H1 (cell line): ENCODE measurements around the gene CRADD. TPM values are rescaled to one million over a fixed set of nuclear protein-coding genes. Genes with fewer than 3 reads are reported as not detected.

Experiments used
- CTCF ChIA-PET: fragments of 300-600 bp; sonication (Branson Sonifier 250); formaldehyde crosslinking; loops from one replicate; lab custom pipeline; 2021; ENCODE audit not compliant: partially characterized antibody; lab: Charles Lee
- POLR2A ChIA-PET: fragments of 300-600 bp; sonication (Branson Sonifier 250); formaldehyde crosslinking; loops from one replicate; lab custom pipeline; 2021; ENCODE audit warnings: inconsistent platforms; ENCODE audit not compliant: partially characterized antibody; lab: Charles Lee
- DNase-seq, 2 experiments: peaks; one replicate each; pipeline versions ENCODE4 v3.0.0 to v3.0.0-alpha.2; 2010 to 2022; ENCODE audit warnings: low spot score in 2 of 2, low read depth in 1 of 2, mixed read lengths in 1 of 2
- FAIRE-seq: peaks from 2 replicates; lab custom pipeline; 2011; peaks lifted over from hg19 to GRCh38; lab: Jason Lieb, UNC
- H2AFZ ChIP-seq: 2 replicates; pipeline ENCODE4 v1.8.1; 2012; ENCODE audit warnings: low read length, inconsistent platforms
- H2AK5ac ChIP-seq: 2 replicates; pipeline ENCODE4 v1.6.1; 2013; ENCODE audit warnings: low read depth, low read length
- H2BK120ac ChIP-seq: replicated peaks from 2 replicates; pipeline ENCODE3; 2013; ENCODE audit warnings: low read depth, low read length, inconsistent platforms
- H2BK12ac ChIP-seq: 2 replicates; pipeline ENCODE4 v1.6.1; 2013; ENCODE audit warnings: low read depth, low read length
- H2BK15ac ChIP-seq: 2 replicates; pipeline ENCODE4 v1.6.1; 2013; ENCODE audit warnings: low read length
- H2BK20ac ChIP-seq: 2 replicates; pipeline ENCODE4 v1.6.1; 2013; ENCODE audit warnings: low read length
- H2BK5ac ChIP-seq: 2 replicates; pipeline ENCODE4 v1.6.1; 2013; ENCODE audit warnings: low read depth, low read length
- H3K14ac ChIP-seq: 2 replicates; pipeline ENCODE4 v1.6.1; 2013; ENCODE audit warnings: inconsistent platforms; ENCODE audit not compliant: insufficient read length
- H3K18ac ChIP-seq: 2 replicates; pipeline ENCODE4 v1.6.1; 2013; ENCODE audit warnings: low read length; ENCODE audit errors: extremely low read depth
- H3K23ac ChIP-seq: 2 replicates; pipeline ENCODE4 v1.6.1; 2013; ENCODE audit warnings: inconsistent platforms; ENCODE audit not compliant: insufficient read length
- H3K23me2 ChIP-seq: 2 replicates; pipeline ENCODE4 v1.6.1; 2013; ENCODE audit warnings: low read depth, low read length
- H3K27ac ChIP-seq: 2 replicates; pipeline ENCODE4 v1.6.1; 2011; ENCODE audit warnings: low read depth, low read length, inconsistent platforms
- H3K27me3 ChIP-seq, 4 experiments: replicated peaks in 1 of 4; 1 replicate in 1 of 4; 2 replicates in 3 of 4; pipeline versions ENCODE4 v1.6.1 to v1.8.1; 2011 to 2013; ENCODE audit warnings: low read length in 3 of 4, mild to moderate bottlenecking in 3 of 4, inconsistent platforms in 2 of 4, mixed read lengths in 2 of 4, moderate library complexity in 1 of 4; ENCODE audit not compliant: control insufficient read depth in 3 of 4, insufficient read depth in 3 of 4; ENCODE audit errors: extremely low read depth in 1 of 4
- H3K36me3 ChIP-seq, 4 experiments: 2 replicates each; pipeline versions ENCODE4 v1.6.1 to v1.8.1; 2011 to 2013; ENCODE audit warnings: mild to moderate bottlenecking in 4 of 4, low read length in 3 of 4, moderate library complexity in 2 of 4, control low read depth in 1 of 4, inconsistent platforms in 1 of 4; ENCODE audit not compliant: insufficient read depth in 4 of 4, control insufficient read depth in 2 of 4
- H3K4ac ChIP-seq: replicated peaks from 2 replicates; pipeline ENCODE3; 2013; ENCODE audit warnings: low read length, low read depth, mixed read lengths, inconsistent platforms; ENCODE audit not compliant: insufficient read length
- H3K4me1 ChIP-seq, 4 experiments: replicated peaks in 1 of 4; 1 replicate in 1 of 4; 2 replicates in 3 of 4; pipeline versions ENCODE4 v1.6.1 to v1.8.1; 2011 to 2013; ENCODE audit warnings: low read length in 3 of 4, inconsistent platforms in 2 of 4, mixed read lengths in 1 of 4; ENCODE audit not compliant: insufficient read depth in 4 of 4, control insufficient read depth in 3 of 4
- H3K4me2 ChIP-seq, 2 experiments: 2 replicates each; pipeline versions ENCODE4 v1.6.1 to v1.8.1; 2011 to 2013; ENCODE audit warnings: low read depth in 2 of 2, low read length in 2 of 2, control low read depth in 1 of 2, inconsistent platforms in 1 of 2, mild to moderate bottlenecking in 1 of 2; ENCODE audit not compliant: insufficient read depth in 1 of 2
- H3K4me3 ChIP-seq, 4 experiments: fragments of 200-600, 300-600 bp in 1 of 4; sonication (generic), shearing (Covaris generic), sonication (Bioruptor Twin) in 1 of 4; 2 replicates each; pipeline versions ENCODE4 v1.5.1 to v1.8.1; 2011 to 2016; ENCODE audit warnings: low read length in 4 of 4, low read depth in 3 of 4, control low read depth in 2 of 4, inconsistent platforms in 2 of 4, mild to moderate bottlenecking in 2 of 4, mixed read lengths in 1 of 4, moderate library complexity in 1 of 4; ENCODE audit not compliant: insufficient read depth in 2 of 4; ENCODE audit errors: extremely low read depth in 1 of 4
- H3K56ac ChIP-seq: replicated peaks from 2 replicates; pipeline ENCODE3; 2013; ENCODE audit warnings: low read depth, mild to moderate bottlenecking, mixed read lengths, low read length, inconsistent platforms; ENCODE audit not compliant: insufficient read length
- H3K79me1 ChIP-seq: 2 replicates; pipeline ENCODE4 v1.6.1; 2013; ENCODE audit warnings: low read depth, low read length, control low read depth
- H3K79me2 ChIP-seq, 2 experiments: 2 replicates each; pipeline versions ENCODE4 v1.6.1 to v1.8.1; 2012 to 2013; ENCODE audit warnings: low read length in 2 of 2, mild to moderate bottlenecking in 2 of 2, inconsistent platforms in 1 of 2; ENCODE audit not compliant: insufficient read depth in 2 of 2, control insufficient read depth in 1 of 2
- H3K9ac ChIP-seq, 4 experiments: replicated peaks in 1 of 4; 1 replicate in 1 of 4; 2 replicates in 3 of 4; pipeline versions ENCODE4 v1.6.1 to v1.8.1; 2011 to 2013; ENCODE audit warnings: low read depth in 3 of 4, low read length in 3 of 4, control low read depth in 2 of 4, mild to moderate bottlenecking in 2 of 4, moderate library complexity in 2 of 4, inconsistent platforms in 1 of 4; ENCODE audit errors: extremely low read depth in 1 of 4
- H3K9me3 ChIP-seq, 2 experiments: 2 replicates each; pipeline versions ENCODE4 v1.6.1 to v1.8.1; 2012 to 2013; ENCODE audit warnings: mild to moderate bottlenecking in 2 of 2, moderate library complexity in 2 of 2, control low read depth in 1 of 2, inconsistent platforms in 1 of 2, low read depth in 1 of 2, low read length in 1 of 2, mixed read lengths in 1 of 2; ENCODE audit not compliant: insufficient read depth in 2 of 2
- H4K20me1 ChIP-seq, 2 experiments: replicated peaks in 1 of 2; 2 replicates each; pipeline versions ENCODE3 to v1.8.1; 2011 to 2013; ENCODE audit warnings: inconsistent platforms in 2 of 2, low read length in 2 of 2, mild to moderate bottlenecking in 1 of 2; ENCODE audit not compliant: insufficient read depth in 2 of 2, control insufficient read depth in 1 of 2
- H4K5ac ChIP-seq: 2 replicates; pipeline ENCODE4 v1.6.1; 2013; ENCODE audit warnings: low read length, low read depth, mixed read lengths, inconsistent platforms; ENCODE audit not compliant: insufficient read length
- H4K8ac ChIP-seq: 2 replicates; pipeline ENCODE4 v1.8.0; 2013; ENCODE audit warnings: mild to moderate bottlenecking, moderate library complexity, low read length, inconsistent platforms; ENCODE audit not compliant: insufficient read depth; ENCODE audit errors: extremely low read depth
- H4K91ac ChIP-seq: replicated peaks from 2 replicates; pipeline ENCODE3; 2013; ENCODE audit warnings: low read length, mixed read lengths, inconsistent platforms; ENCODE audit not compliant: insufficient read length
- KDM4A ChIP-seq: IDR thresholded peaks from one replicate; pipeline ENCODE4 v1.7.1; 2012; ENCODE audit warnings: low read depth, mild to moderate bottlenecking, moderate library complexity, low read length, inconsistent platforms; ENCODE audit not compliant: severe bottlenecking
- NANOG ChIP-seq: IDR thresholded peaks from 2 replicates; pipeline ENCODE4 v1.6.1; 2011; ENCODE audit warnings: low read length, low read depth, mild to moderate bottlenecking, inconsistent platforms; ENCODE audit not compliant: insufficient read depth, poor library complexity, severe bottlenecking
- POLR2AphosphoS5 ChIP-seq: IDR thresholded peaks from 2 replicates; pipeline ENCODE4 v1.6.1; 2011; ENCODE audit warnings: low read depth, low read length
- RNF2 ChIP-seq: fragments of 200-900, 300-1000 bp; sonication (generic); IDR thresholded peaks from 2 replicates; pipeline ENCODE4 v1.7.1; 2016; ENCODE audit warnings: borderline replicate concordance, low read depth, mild to moderate bottlenecking, antibody characterized with exemption, low read length; ENCODE audit not compliant: poor library complexity, severe bottlenecking; ENCODE audit errors: missing control alignments
- WGBS, 2 experiments: shearing (Covaris generic) in 1 of 2; methylation state at CpG; one replicate each; pipeline versions ENCODE4 v1.1.6 to v1.1.7; 2013 to 2015; ENCODE audit warnings: low lambda C conversion rate in 2 of 2, mixed read lengths in 2 of 2, inconsistent platforms in 1 of 2, low coverage in 1 of 2, missing lambda C conversion rate in 1 of 2; ENCODE audit not compliant: insufficient replicate concordance in 2 of 2, insufficient coverage in 1 of 2, insufficient read length in 1 of 2; ENCODE audit errors: extremely low coverage in 1 of 2, missing lambda C conversion rate in 1 of 2; 5-methylcytosine and 5-hydroxymethylcytosine counted together
- polyA plus RNA-seq, 7 experiments: library from polyadenylated mRNA; depleted of rRNA in 3 of 7; stranded (reverse) in 5 of 7; unstranded in 2 of 7; fragments of >200 nt in 5 of 7; fragments of 200-250 nt in 2 of 7; gene quantifications; 1 replicate in 5 of 7; 2 replicates in 1 of 7; 4 replicates in 1 of 7; pipeline versions ENCODE4 v1.2.1 to v1.2.3, GENCODE V29; 2011 to 2013; ENCODE audit warnings: missing spikeins in 2 of 7, mixed read lengths in 2 of 7
- total RNA-seq: library from RNA; stranded (reverse); fragmentation: NEBNext Ultra II Directional; extraction: Animal tissue kit (Norgen Biotek cat#: 25700); gene quantifications from 2 replicates; pipeline ENCODE4 v1.2.1, GENCODE V29; 2021
- TF ChIP-seq, protein P1 (sequence below): IDR thresholded peaks from 2 replicates; pipeline ENCODE4 v1.6.1; 2012; ENCODE audit warnings: inconsistent platforms

CRADD gene
- total and polyA plus RNA-seq, 2 of the 8 experiments (the other 6 are each of a cell fraction or from before 2014, with no cell fraction given): 8.1 to 15.4 TPM

DNA sequence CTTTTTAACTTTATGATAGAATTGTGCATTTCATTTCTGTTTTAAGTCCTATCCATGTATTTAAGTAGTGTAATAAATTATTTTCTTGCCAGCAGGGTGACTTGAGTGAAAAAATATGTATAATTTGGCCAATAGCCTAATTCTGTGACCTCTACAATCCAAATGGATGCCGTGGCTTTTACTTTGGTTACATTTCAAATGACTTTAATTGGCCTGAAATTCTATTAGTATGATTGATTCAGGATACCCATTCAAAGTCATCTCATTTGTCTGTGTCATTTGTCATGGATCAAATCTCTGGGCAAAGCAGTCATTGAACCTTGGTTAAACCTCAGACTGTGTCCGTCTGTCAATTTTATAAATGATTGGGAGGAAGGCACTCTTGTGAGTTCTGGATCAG lies 29.6 kb downstream of the CRADD start:
- H4K8ac ChIP-seq: no peak overlapping the region
- no peak overlapping the region for H2BK15ac ChIP-seq
- no peak for FAIRE-seq
- H3K36me3 ChIP-seq: no peaks in the 10 kb centered on the region
- H3K27ac ChIP-seq: no peak overlapping the region
- POLR2A ChIA-PET: no interaction called here
- H2BK20ac ChIP-seq: no peak overlapping the region
- no peak overlapping the region for H3K4me3 ChIP-seq
- H2BK120ac ChIP-seq: no peak overlapping the region
- H3K14ac ChIP-seq: no peak overlapping the region
- H3K4me2 ChIP-seq: no peak overlapping the region
- no peak overlapping the region for H2AFZ ChIP-seq
- no peak overlapping the region for H4K91ac ChIP-seq
- H3K4me1 ChIP-seq: peaks cover 0 to 2% (median 0%) of the 10 kb centered on the region in 4 experiments; a peak in 1 of 7 replicates
- no peak for DNase-seq
- no peak overlapping the region for H2BK12ac ChIP-seq
- no peak overlapping the region for H2AK5ac ChIP-seq
- no peak overlapping the region for H3K56ac ChIP-seq
- H3K23me2 ChIP-seq: no peaks in the 10 kb centered on the region
- WGBS, 2 experiments: 90% methylated on average over 2 of the region's 2 CpGs; no CpG with 5 or more reads in 1 of the 2 experiments
- H3K79me2 ChIP-seq: no peaks in the 10 kb centered on the region
- no peaks in the 10 kb centered on the region for H3K79me1 ChIP-seq
- no peak overlapping the region for H4K5ac ChIP-seq
- H3K4ac ChIP-seq: no peak overlapping the region
- no peak overlapping the region for H2BK5ac ChIP-seq
- no peak overlapping the region for H3K18ac ChIP-seq
- H3K27me3 ChIP-seq: no peaks in the 10 kb centered on the region
- H3K9me3 ChIP-seq: peaks cover 8 to 9% of the 10 kb centered on the region in 2 experiments; a peak in 2 of 4 replicates
- CTCF ChIA-PET: interaction anchor here (0.7 to 1.5 kb wide), 2 partner anchors 23 to 101 kb away, joined by 3 to 6 read pairs; no protein-coding TSS in a partner anchor
- no peak overlapping the region for H3K23ac ChIP-seq
- no peaks in the 10 kb centered on the region for H4K20me1 ChIP-seq
- H3K9ac ChIP-seq: no peak overlapping the region
- TF ChIP-seq KDM4A (no peak), POLR2AphosphoS5 (no peak), RNF2 (no peak), NANOG (no peak)
- TF ChIP-seq, protein P1, sequence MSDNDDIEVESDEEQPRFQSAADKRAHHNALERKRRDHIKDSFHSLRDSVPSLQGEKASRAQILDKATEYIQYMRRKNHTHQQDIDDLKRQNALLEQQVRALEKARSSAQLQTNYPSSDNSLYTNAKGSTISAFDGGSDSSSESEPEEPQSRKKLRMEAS: no peak
